K562 (cell line): ENCODE measurements around the gene ZNF121. TPM values are rescaled to one million over a fixed set of nuclear protein-coding genes. Genes with fewer than 3 reads are reported as not detected.

ENCODE experiments used
- ADNP ChIP-seq: fragments of 200-800 bp; sonication (Bioruptor generic); IDR thresholded peaks from 2 replicates; pipeline ENCODE4 v1.6.1; 2016; ENCODE audit warnings: missing genetic modification characterization, missing compliant biosample characterization
- BACH1 ChIP-seq: fragments of 200-800 bp; sonication (Bioruptor generic); IDR thresholded peaks from 2 replicates; pipeline ENCODE4 v1.6.1; 2016; ENCODE audit warnings: missing genetic modification characterization, missing compliant biosample characterization
- DACH1 ChIP-seq: fragments of 450-650 bp; IDR thresholded peaks from 2 replicates; pipeline ENCODE4 v1.6.1; 2018; ENCODE audit not compliant: partially characterized antibody
- E2F6 ChIP-seq, 2 experiments: IDR thresholded peaks; 2 replicates each; pipeline ENCODE4 v1.6.1; 2011; ENCODE audit warnings: borderline replicate concordance in 1 of 2, control low read depth in 1 of 2, low read depth in 1 of 2, low read length in 1 of 2, mild to moderate bottlenecking in 1 of 2, mixed read lengths in 1 of 2, moderate library complexity in 1 of 2; ENCODE audit not compliant: insufficient read depth in 1 of 2, insufficient read length in 1 of 2, poor library complexity in 1 of 2, severe bottlenecking in 1 of 2; ENCODE audit errors: extremely low read depth in 1 of 2
- ESRRB ChIP-seq: fragments of 250-450 bp; sonication (Bioruptor Pico); IDR thresholded peaks from 2 replicates; pipeline ENCODE4 v1.5.0; 2020; ENCODE audit warnings: mild to moderate bottlenecking, moderate library complexity, borderline replicate concordance
- FOXK2 ChIP-seq, 2 experiments: fragments of 450-650 bp; IDR thresholded peaks in 1 of 2; conservative IDR thresholded peaks in 1 of 2; 2 replicates each; pipeline ENCODE4 v1.6.1; 2016; ENCODE audit warnings: low read depth in 2 of 2, mild to moderate bottlenecking in 1 of 2
- NCOA4 ChIP-seq: fragments of 450-650 bp; IDR thresholded peaks from 2 replicates; pipeline ENCODE4 v1.6.1; 2018; ENCODE audit warnings: mild to moderate bottlenecking; ENCODE audit not compliant: partially characterized antibody
- PHF20 ChIP-seq: fragments of 450-650 bp; IDR thresholded peaks from 2 replicates; pipeline ENCODE4 v1.6.1; 2018; ENCODE audit not compliant: partially characterized antibody
- POLR2AphosphoS5 ChIP-seq: IDR thresholded peaks from 2 replicates; pipeline ENCODE4 v1.6.1; 2011; ENCODE audit warnings: mild to moderate bottlenecking, low read depth, low read length, moderate library complexity; ENCODE audit not compliant: control insufficient read depth, insufficient read depth
- POLR2B ChIP-seq: fragments of 450-650 bp; IDR thresholded peaks from 2 replicates; pipeline ENCODE4 v1.6.1; 2018; ENCODE audit warnings: low read depth; ENCODE audit not compliant: partially characterized antibody
- POLR2H ChIP-seq: IDR thresholded peaks from 2 replicates; pipeline ENCODE4 v1.6.1; 2016; ENCODE audit warnings: missing genetic modification characterization, low read depth, mild to moderate bottlenecking, control low read depth, missing compliant biosample characterization, moderate library complexity
- RB1 ChIP-seq: fragments of 450-650 bp; IDR thresholded peaks from 2 replicates; pipeline ENCODE4 v1.6.1; 2017; ENCODE audit warnings: low read depth, mild to moderate bottlenecking
- TAF7 ChIP-seq: fragments of 450-650 bp; IDR thresholded peaks from 2 replicates; pipeline ENCODE4 v1.6.1; 2016; ENCODE audit warnings: missing genetic modification characterization, missing compliant biosample characterization
- TBP ChIP-seq: optimal IDR thresholded peaks from 2 replicates; pipeline ENCODE3; 2011; ENCODE audit warnings: low read depth, low read length, improper control_type of control experiment
- TEAD1 ChIP-seq, 2 experiments: fragments of 450-650 bp in 1 of 2; sonication (generic) in 1 of 2; formaldehyde crosslinking; IDR thresholded peaks; 2 replicates each; pipeline versions ENCODE4 v1.4.0 to v1.8.0; 2020 to 2022; ENCODE audit warnings: mild to moderate bottlenecking in 2 of 2, missing genetic modification reagents in 1 of 2
- TRIM24 ChIP-seq, 2 experiments: fragments of 450-650 bp; IDR thresholded peaks; 2 replicates each; pipeline ENCODE4 v1.6.1; 2016
- TSC22D4 ChIP-seq: fragments of 450-650 bp; IDR thresholded peaks from 2 replicates; pipeline ENCODE4 v1.6.1; 2016; ENCODE audit warnings: missing genetic modification characterization, missing biosample characterization, control low read depth
- ZNF12 ChIP-seq: sonication (generic); formaldehyde crosslinking; IDR thresholded peaks from 2 replicates; pipeline ENCODE4 v1.4.0; 2020; ENCODE audit warnings: mild to moderate bottlenecking, missing genetic modification reagents
- ZNF124 ChIP-seq: sonication (generic); formaldehyde crosslinking; IDR thresholded peaks from 2 replicates; pipeline ENCODE4 v1.8.1; 2022; ENCODE audit warnings: missing genetic modification reagents
- ZNF384 ChIP-seq: IDR thresholded peaks from 2 replicates; pipeline ENCODE4 v1.6.1; 2012; ENCODE audit warnings: low read depth, low read length, improper control_type of control experiment
- ZNF830 ChIP-seq: fragments of 250-450 bp; sonication (Bioruptor Pico); IDR thresholded peaks from 2 replicates; pipeline ENCODE4 v1.5.0; 2021; ENCODE audit warnings: mild to moderate bottlenecking
- polyA plus RNA-seq, 8 experiments: library from polyadenylated mRNA; depleted of rRNA in 4 of 8; stranded (reverse) in 5 of 8; unstranded in 3 of 8; fragments of >200 nt; fragmentation: Nextera tagmentation in 2 of 8; fragmentation: Illumina TruSeq in 1 of 8; extraction: Ambion mirVana in 2 of 8; extraction: Trizol in 1 of 8; gene quantifications; 2 replicates each; pipeline versions ENCODE4 v1.2.1 to v1.2.3, GENCODE V29; 2011 to 2014; ENCODE audit warnings: inconsistent platforms in 1 of 8, missing spikeins in 1 of 8
- total RNA-seq, 7 experiments: library from RNA; depleted of rRNA in 6 of 7; stranded (reverse); fragments of >200 nt in 6 of 7; fragmentation: Illumina TruSeq in 2 of 7; extraction: Trizol in 2 of 7; gene quantifications; 2 replicates each; pipeline versions ENCODE4 v1.2.1 to v1.2.3, GENCODE V29; 2011 to 2021; ENCODE audit warnings: low replicate concordance in 1 of 7
- TF ChIP-seq, protein P1 (sequence below): fragments of 450-650 bp; IDR thresholded peaks from 2 replicates; pipeline ENCODE4 v1.6.1; 2014; ENCODE audit warnings: low read depth, mild to moderate bottlenecking, moderate library complexity, borderline replicate concordance
- TF ChIP-seq, protein P2 (sequence below): fragments of 450-650 bp; IDR thresholded peaks from 2 replicates; pipeline ENCODE4 v1.6.1; 2016
- TF ChIP-seq, protein P3 (sequence below), 2 experiments: fragments of 450-650 bp in 1 of 2; sonication (generic) in 1 of 2; formaldehyde crosslinking; conservative IDR thresholded peaks; 2 replicates each; pipeline versions ENCODE4 v1.4.0 to v1.8.1; 2020 to 2022; ENCODE audit warnings: mild to moderate bottlenecking in 1 of 2, missing genetic modification reagents in 1 of 2

The ZNF121 gene
- total and polyA plus RNA-seq, 9 of the 15 experiments (the other 6 are each of a cell fraction or from before 2014, with no cell fraction given) = 14.6 to 115 (median 33.4) TPM

DNA sequence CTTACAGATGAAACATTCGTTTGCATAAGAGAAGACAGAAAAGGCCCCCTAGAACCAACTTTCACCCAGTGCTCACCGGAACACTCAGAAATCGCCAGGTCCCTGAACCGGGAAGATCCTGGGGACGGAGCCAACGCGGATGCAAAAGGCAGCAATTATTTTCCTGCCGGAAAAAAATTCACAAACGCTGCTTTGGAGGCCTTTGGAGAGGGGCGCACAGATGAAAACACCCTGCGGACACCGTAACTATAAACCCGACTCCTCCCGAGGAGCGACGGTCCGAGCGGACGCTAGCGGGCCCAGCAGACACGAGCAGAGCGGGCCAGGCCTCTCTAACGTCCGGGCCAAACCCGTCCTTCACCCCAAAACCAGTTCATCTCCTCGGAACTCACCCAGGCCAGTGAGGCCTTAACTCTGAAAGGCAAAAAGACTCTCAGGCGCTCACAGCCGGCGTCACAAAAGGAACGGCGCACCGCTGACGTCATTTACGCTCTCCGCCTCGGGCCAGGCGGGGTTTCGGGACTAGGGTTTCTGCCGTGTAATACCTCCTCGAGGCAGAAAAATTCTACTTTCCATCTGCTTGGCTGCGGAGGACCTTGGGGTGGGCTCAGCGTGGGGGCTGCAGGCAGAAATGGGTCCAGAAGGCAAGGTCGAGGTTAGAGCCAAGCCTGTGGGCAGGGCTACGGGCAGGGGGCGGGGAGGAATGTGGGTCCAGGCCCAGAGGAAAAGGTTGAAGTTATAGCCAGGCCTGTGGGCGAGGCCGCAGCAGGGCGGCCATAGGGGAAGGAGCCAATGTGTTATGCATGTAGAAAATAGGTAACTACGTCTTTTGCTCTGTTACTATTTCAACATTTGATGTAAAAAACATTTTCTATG is 45.9 kb downstream of the ZNF121 start, which contains the start of gene ZNF426 (continued):
- TF ChIP-seq, protein P1, sequence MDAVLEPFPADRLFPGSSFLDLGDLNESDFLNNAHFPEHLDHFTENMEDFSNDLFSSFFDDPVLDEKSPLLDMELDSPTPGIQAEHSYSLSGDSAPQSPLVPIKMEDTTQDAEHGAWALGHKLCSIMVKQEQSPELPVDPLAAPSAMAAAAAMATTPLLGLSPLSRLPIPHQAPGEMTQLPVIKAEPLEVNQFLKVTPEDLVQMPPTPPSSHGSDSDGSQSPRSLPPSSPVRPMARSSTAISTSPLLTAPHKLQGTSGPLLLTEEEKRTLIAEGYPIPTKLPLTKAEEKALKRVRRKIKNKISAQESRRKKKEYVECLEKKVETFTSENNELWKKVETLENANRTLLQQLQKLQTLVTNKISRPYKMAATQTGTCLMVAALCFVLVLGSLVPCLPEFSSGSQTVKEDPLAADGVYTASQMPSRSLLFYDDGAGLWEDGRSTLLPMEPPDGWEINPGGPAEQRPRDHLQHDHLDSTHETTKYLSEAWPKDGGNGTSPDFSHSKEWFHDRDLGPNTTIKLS = peak; percentile 48; the same call in 1 of the 2 replicates
- TF ChIP-seq NCOA4 (no peak), ZNF124 (CRISPR knock-in tag) (no peak), TBP (peak; percentile 69), E2F6 (IDR thresholded peaks at IDR 0.05; ENCODE audit: borderline replicate concordance in 1 of 2, extremely low read depth in 1 of 2, insufficient read depth in 1 of 2, insufficient read length in 1 of 2, low read depth in 1 of 2, low read length in 1 of 2, poor library complexity in 1 of 2, severe bottlenecking in 1 of 2) (peak; percentile 56 to 85), ZNF384 (no peak), POLR2H (tag) (peak; percentile 79), RB1 (peak; percentile 53; the same call in 1 of the 2 replicates), BACH1 (tag) (no peak), TAF7 (tag) (peak; percentile 23; the same call in 1 of the 2 replicates), ADNP (tag) (no peak), DACH1 (no peak), POLR2AphosphoS5 (peak; percentile 68), POLR2B (peak; percentile 75), FOXK2 (conservative IDR thresholded peaks at IDR 0.05 in 1 of 2, IDR thresholded peaks at IDR 0.05 in 1 of 2; ENCODE audit: low read depth in 2 of 2) (peak; percentile 62 to 73; a peak in 3 of 4 replicates), ZNF12 (CRISPR knock-in tag) (peak; percentile 66; the same call in 1 of the 2 replicates), TEAD1 (CRISPR knock-in tag; IDR thresholded peaks at IDR 0.05) (peak in 1 of 2 experiments; percentile 35; a peak in 2 of 4 replicates), ZNF830 (CRISPR knock-in tag) (no peak), ESRRB (CRISPR knock-in tag) (no peak), TSC22D4 (tag) (no peak), TRIM24 (IDR thresholded peaks at IDR 0.05) (peak in 1 of 2 experiments; percentile 44; a peak in 1 of 4 replicates), PHF20 (peak; percentile 100)
- TF ChIP-seq, protein P2, sequence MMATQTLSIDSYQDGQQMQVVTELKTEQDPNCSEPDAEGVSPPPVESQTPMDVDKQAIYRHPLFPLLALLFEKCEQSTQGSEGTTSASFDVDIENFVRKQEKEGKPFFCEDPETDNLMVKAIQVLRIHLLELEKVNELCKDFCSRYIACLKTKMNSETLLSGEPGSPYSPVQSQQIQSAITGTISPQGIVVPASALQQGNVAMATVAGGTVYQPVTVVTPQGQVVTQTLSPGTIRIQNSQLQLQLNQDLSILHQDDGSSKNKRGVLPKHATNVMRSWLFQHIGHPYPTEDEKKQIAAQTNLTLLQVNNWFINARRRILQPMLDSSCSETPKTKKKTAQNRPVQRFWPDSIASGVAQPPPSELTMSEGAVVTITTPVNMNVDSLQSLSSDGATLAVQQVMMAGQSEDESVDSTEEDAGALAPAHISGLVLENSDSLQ = no peak
- TF ChIP-seq, protein P3, sequence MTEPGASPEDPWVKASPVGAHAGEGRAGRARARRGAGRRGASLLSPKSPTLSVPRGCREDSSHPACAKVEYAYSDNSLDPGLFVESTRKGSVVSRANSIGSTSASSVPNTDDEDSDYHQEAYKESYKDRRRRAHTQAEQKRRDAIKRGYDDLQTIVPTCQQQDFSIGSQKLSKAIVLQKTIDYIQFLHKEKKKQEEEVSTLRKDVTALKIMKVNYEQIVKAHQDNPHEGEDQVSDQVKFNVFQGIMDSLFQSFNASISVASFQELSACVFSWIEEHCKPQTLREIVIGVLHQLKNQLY (CRISPR knock-in tag; conservative IDR thresholded peaks at IDR 0.05) = no peak
